HepG2 (cell line): Measurements from ENCODE around the gene CDC42SE2. TPM values are rescaled to one million over a fixed set of nuclear protein-coding genes. Genes with fewer than 3 reads are reported as not detected.

Source experiments
- ATAC-seq: fragments of 200-7000 bp; cut with Tn5 transposase; 3 replicates; pipeline ENCODE4 v1.9.1; 2020; ENCODE audit warnings: mild to moderate bottlenecking, moderate library complexity
- BruUV-seq: library from RNA; stranded (reverse); fragments of 400-500 nt; replicated peaks from 2 replicates; lab custom pipeline; 2021; lab: Mats Ljungman, UMichigan
- CTCF ChIA-PET: fragments of 300-600 bp; formaldehyde crosslinking; extraction: SDS; loops from one replicate; lab custom pipeline; 2021; ENCODE audit warnings: low total read pairs, inconsistent platforms, low intra/inter-chr PET ratio; lab: Yijun Ruan, JAX
- POLR2A ChIA-PET: fragments of 350-600 bp; sonication (Branson Sonifier 250); formaldehyde crosslinking; loops from one replicate; lab custom pipeline; 2020; ENCODE audit warnings: antibody characterized with exemption, inconsistent platforms; lab: Yijun Ruan, JAX
- DNase-seq: peaks from one replicate; pipeline ENCODE4 v3.0.0-alpha.2; 2015; ENCODE audit warnings: low spot score
- FAIRE-seq: peaks from 3 replicates; lab custom pipeline; 2011; peaks lifted over from hg19 to GRCh38; lab: Jason Lieb, UNC
- H2AFZ ChIP-seq: one replicate; pipeline ENCODE4 v1.6.1; 2011; ENCODE audit warnings: low read length, inconsistent platforms
- H3K27ac ChIP-seq: fragments of 300-600 bp; 3 replicates; pipeline ENCODE4 v1.8.0; 2011; ENCODE audit warnings: mixed run types, mild to moderate bottlenecking, mixed read lengths, low read length, inconsistent platforms; ENCODE audit not compliant: insufficient read depth; ENCODE audit errors: extremely low read length
- H3K27me3 ChIP-seq, 2 experiments: fragments of 200-600 bp in 1 of 2; 2 replicates in 1 of 2; 3 replicates in 1 of 2; pipeline versions ENCODE4 v1.6.0 to v1.8.0; 2011; ENCODE audit warnings: low read length in 2 of 2, mild to moderate bottlenecking in 2 of 2, moderate library complexity in 2 of 2, inconsistent platforms in 1 of 2; ENCODE audit not compliant: insufficient read depth in 2 of 2, control insufficient read depth in 1 of 2
- H3K36me3 ChIP-seq, 2 experiments: fragments of 200-600 bp in 1 of 2; replicated peaks in 1 of 2; 2 replicates in 1 of 2; 3 replicates in 1 of 2; pipeline versions ENCODE4 v1.5.1 to v1.8.0; 2011; ENCODE audit warnings: low read length in 2 of 2, inconsistent platforms in 1 of 2; ENCODE audit not compliant: insufficient read depth in 2 of 2, control insufficient read depth in 1 of 2
- H3K4me1 ChIP-seq: 2 replicates; pipeline ENCODE4 v1.5.1; 2012; ENCODE audit warnings: low read length, inconsistent platforms; ENCODE audit not compliant: insufficient read depth
- H3K4me2 ChIP-seq: 2 replicates; pipeline ENCODE4 v1.6.0; 2011; ENCODE audit warnings: low read depth, low read length, inconsistent platforms
- H3K4me3 ChIP-seq, 3 experiments: fragments of 200-600 bp in 1 of 3; sonication (generic), shearing (Covaris generic) in 1 of 3; replicated peaks in 1 of 3; 2 replicates each; pipeline ENCODE4 v1.5.1; 2011 to 2016; ENCODE audit warnings: low read length in 3 of 3, inconsistent platforms in 2 of 3, low read depth in 2 of 3, mild to moderate bottlenecking in 2 of 3, control low read depth in 1 of 3, mixed read lengths in 1 of 3; ENCODE audit not compliant: insufficient read depth in 1 of 3
- H3K79me2 ChIP-seq: one replicate; pipeline ENCODE4 v1.6.1; 2011; ENCODE audit warnings: low read length, inconsistent platforms; ENCODE audit not compliant: insufficient read depth
- H3K9ac ChIP-seq: 2 replicates; pipeline ENCODE4 v1.6.0; 2011; ENCODE audit warnings: mild to moderate bottlenecking, low read depth, low read length, inconsistent platforms; ENCODE audit not compliant: insufficient read depth
- H3K9me3 ChIP-seq: 2 replicates; pipeline ENCODE4 v1.5.1; 2012; ENCODE audit warnings: mild to moderate bottlenecking, low read length
- H4K20me1 ChIP-seq: 2 replicates; pipeline ENCODE4 v1.6.0; 2011; ENCODE audit warnings: inconsistent platforms, mild to moderate bottlenecking, low read length, moderate library complexity; ENCODE audit not compliant: insufficient read depth
- BHLHE40 ChIP-seq: IDR thresholded peaks from 2 replicates; pipeline ENCODE4 v1.6.1; 2011; ENCODE audit warnings: low read length, improper control_type of control experiment
- FIP1L1 ChIP-seq: fragments of 200-400 bp; formaldehyde crosslinking; IDR thresholded peaks from 2 replicates; pipeline ENCODE4 v1.6.1; 2018; ENCODE audit warnings: low read depth, mild to moderate bottlenecking, low read length, moderate library complexity, borderline replicate concordance; ENCODE audit not compliant: insufficient read depth
- PBX2 ChIP-seq: IDR thresholded peaks from 2 replicates; pipeline ENCODE4 v1.6.1; 2016; ENCODE audit warnings: control low read depth
- PCBP2 ChIP-seq: fragments of 200-400 bp; formaldehyde crosslinking; optimal IDR thresholded peaks from 2 replicates; pipeline ENCODE3; 2018; ENCODE audit warnings: low read length, low read depth; ENCODE audit not compliant: poor library complexity, severe bottlenecking
- ZNF644 ChIP-seq: IDR thresholded peaks from 2 replicates; pipeline ENCODE4 v1.6.1; 2016; ENCODE audit warnings: low read depth
- ZNF747 ChIP-seq: sonication (generic); formaldehyde crosslinking; IDR thresholded peaks from 2 replicates; pipeline ENCODE4 v1.8.1; 2023; ENCODE audit warnings: missing genetic modification reagents, mild to moderate bottlenecking, borderline replicate concordance
- WGBS: methylation state at CpG from one replicate; pipeline ENCODE4 v1.1.6; 2017; ENCODE audit warnings: low lambda C conversion rate; 5-methylcytosine and 5-hydroxymethylcytosine counted together
- in situ Hi-C: cut with HindIII; loops from 2 replicates; pipeline ENCODE4 v1.10.0; 2017; ENCODE audit warnings: low pct_unique_long_range_greater_than_20kb; ENCODE audit not compliant: extremely low pct_ligation_motif_present
- intact Hi-C: fragments of 100-400 bp; cut with micrococcal nuclease; formaldehyde crosslinking; loops from one replicate; pipeline ENCODE4 v1.10.0; 2022; ENCODE audit not compliant: unreplicated experiment
- polyA plus RNA-seq, 8 experiments: library from polyadenylated mRNA; depleted of rRNA in 3 of 8; stranded (reverse) in 7 of 8; unstranded in 1 of 8; fragments of >200 nt; fragmentation: Illumina TruSeq in 4 of 8; extraction: Trizol in 4 of 8; gene quantifications; 2 replicates each; pipeline versions ENCODE4 v1.2.1 to v1.2.3, GENCODE V29; 2011 to 2016; ENCODE audit warnings: low read depth in 4 of 8, missing spikeins in 1 of 8, mixed read lengths in 1 of 8; ENCODE audit not compliant: insufficient read depth in 1 of 8
- total RNA-seq, 5 experiments: library from RNA; depleted of rRNA; stranded (reverse); fragments of >200 nt; fragmentation: Illumina TruSeq; extraction: Trizol; gene quantifications; 2 replicates each; pipeline ENCODE4 v1.2.3, GENCODE V29; 2016; ENCODE audit warnings: low read depth in 1 of 5
- TF ChIP-seq, protein P1 (sequence below): sonication (generic); formaldehyde crosslinking; conservative IDR thresholded peaks from 2 replicates; pipeline ENCODE4 v1.4.0; 2020; ENCODE audit warnings: missing genetic modification reagents
- TF ChIP-seq, protein P2 (sequence below): sonication (generic); formaldehyde crosslinking; IDR thresholded peaks from 2 replicates; pipeline ENCODE4 v1.8.1; 2023; ENCODE audit warnings: mild to moderate bottlenecking, moderate library complexity, missing genetic modification reagents
- TF ChIP-seq, protein P3 (sequence below): sonication (generic); formaldehyde crosslinking; IDR thresholded peaks from 2 replicates; pipeline ENCODE4 v1.4.0; 2020; ENCODE audit warnings: missing genetic modification reagents, mild to moderate bottlenecking, borderline replicate concordance
- TF ChIP-seq, protein P4 (sequence below): IDR thresholded peaks from 2 replicates; pipeline ENCODE4 v1.6.1; 2016; ENCODE audit warnings: mild to moderate bottlenecking, missing biosample characterization, missing genetic modification reagents
- TF ChIP-seq, protein P5 (sequence below): fragments of 450-650 bp; IDR thresholded peaks from 2 replicates; pipeline ENCODE4 v1.6.1; 2017
- TF ChIP-seq, protein P6 (sequence below): IDR thresholded peaks from 2 replicates; pipeline ENCODE4 v1.6.1; 2016; ENCODE audit warnings: missing compliant biosample characterization, missing genetic modification reagents, borderline replicate concordance

The CDC42SE2 gene
- total and polyA plus RNA-seq, 2 of the 13 experiments (the other 11 are each of a cell fraction or from before 2014, with no cell fraction given): 19.6 to 25.0 TPM

- TF ChIP-seq, protein P1, sequence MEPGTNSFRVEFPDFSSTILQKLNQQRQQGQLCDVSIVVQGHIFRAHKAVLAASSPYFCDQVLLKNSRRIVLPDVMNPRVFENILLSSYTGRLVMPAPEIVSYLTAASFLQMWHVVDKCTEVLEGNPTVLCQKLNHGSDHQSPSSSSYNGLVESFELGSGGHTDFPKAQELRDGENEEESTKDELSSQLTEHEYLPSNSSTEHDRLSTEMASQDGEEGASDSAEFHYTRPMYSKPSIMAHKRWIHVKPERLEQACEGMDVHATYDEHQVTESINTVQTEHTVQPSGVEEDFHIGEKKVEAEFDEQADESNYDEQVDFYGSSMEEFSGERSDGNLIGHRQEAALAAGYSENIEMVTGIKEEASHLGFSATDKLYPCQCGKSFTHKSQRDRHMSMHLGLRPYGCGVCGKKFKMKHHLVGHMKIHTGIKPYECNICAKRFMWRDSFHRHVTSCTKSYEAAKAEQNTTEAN (CRISPR knock-in tag): no peak
- no peak for TF ChIP-seq ZNF747 (CRISPR knock-in tag)
Observed at GRCh38 chr5:131226899-131227298, 37.0 kb upstream of the CDC42SE2 start (continued).

GRCh38 chr5:131228646-131229045 lies 35.2 kb upstream of the CDC42SE2 start:
- no peak for DNase-seq
- Histone ChIP-seq H4K20me1 (no peaks in the 10 kb centered on the region), H2AFZ (no peak overlapping the region), H3K36me3 (no peaks in the 10 kb centered on the region), H3K4me2 (no peak overlapping the region), H3K4me1 (no peaks in the 10 kb centered on the region), H3K9ac (no peak overlapping the region), H3K9me3 (no peaks in the 10 kb centered on the region), H3K27me3 (peaks cover 0 to 2% of the 10 kb centered on the region in 2 experiments; a peak in 1 of 5 replicates), H3K27ac (no peak overlapping the region), H3K79me2 (no peaks in the 10 kb centered on the region), H3K4me3 (no peak overlapping the region)
- ATAC-seq: no peak
- BruUV-seq: no TSS peak
- POLR2A ChIA-PET: no interaction called here
- in situ Hi-C loops (no loop called here), intact Hi-C loops (no loop called here)
- CTCF ChIA-PET: no interaction called here
- 44% methylated on average over 1 of the region's 1 CpG for WGBS
- FAIRE-seq: no peak
- TF ChIP-seq BHLHE40 (no peak), FIP1L1 (no peak), ZNF644 (no peak), PBX2 (CRISPR knock-in tag) (no peak), PCBP2 (no peak)
- TF ChIP-seq, protein P2, sequence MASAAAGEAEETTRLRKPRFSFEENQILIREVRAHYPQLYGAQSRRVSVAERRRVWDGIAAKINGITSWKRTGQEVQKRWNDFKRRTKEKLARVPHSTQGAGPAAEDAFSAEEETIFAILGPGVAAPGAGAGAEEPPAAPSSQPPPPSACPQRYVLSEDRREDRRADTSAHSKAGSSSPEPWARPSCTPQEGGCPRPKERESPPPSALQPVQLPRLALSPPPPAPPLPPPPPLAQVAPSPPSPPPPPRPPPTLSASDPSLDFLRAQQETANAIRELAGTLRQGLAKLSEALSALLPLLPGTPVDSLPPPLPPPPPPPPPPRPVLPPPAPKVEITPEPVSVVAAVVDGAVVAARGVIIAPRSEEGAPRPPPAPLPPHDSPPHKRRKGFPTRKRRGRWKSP (CRISPR knock-in tag): no peak
- TF ChIP-seq, protein P3, sequence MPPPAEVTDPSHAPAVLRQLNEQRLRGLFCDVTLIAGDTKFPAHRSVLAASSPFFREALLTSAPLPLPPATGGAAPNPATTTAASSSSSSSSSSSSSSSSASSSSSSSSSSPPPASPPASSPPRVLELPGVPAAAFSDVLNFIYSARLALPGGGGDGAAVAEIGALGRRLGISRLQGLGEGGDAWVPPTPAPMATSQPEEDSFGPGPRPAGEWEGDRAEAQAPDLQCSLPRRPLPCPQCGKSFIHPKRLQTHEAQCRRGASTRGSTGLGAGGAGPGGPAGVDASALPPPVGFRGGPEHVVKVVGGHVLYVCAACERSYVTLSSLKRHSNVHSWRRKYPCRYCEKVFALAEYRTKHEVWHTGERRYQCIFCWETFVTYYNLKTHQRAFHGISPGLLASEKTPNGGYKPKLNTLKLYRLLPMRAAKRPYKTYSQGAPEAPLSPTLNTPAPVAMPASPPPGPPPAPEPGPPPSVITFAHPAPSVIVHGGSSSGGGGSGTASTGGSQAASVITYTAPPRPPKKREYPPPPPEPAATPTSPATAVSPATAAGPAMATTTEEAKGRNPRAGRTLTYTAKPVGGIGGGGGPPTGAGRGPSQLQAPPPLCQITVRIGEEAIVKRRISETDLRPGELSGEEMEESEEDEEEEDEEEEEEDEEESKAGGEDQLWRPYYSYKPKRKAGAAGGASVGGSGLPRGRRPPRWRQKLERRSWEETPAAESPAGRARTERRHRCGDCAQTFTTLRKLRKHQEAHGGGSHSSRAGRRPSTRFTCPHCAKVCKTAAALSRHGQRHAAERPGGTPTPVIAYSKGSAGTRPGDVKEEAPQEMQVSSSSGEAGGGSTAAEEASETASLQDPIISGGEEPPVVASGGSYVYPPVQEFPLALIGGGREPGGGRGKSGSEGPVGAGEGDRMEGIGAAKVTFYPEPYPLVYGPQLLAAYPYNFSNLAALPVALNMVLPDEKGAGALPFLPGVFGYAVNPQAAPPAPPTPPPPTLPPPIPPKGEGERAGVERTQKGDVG (CRISPR knock-in tag): no peak
- TF ChIP-seq, protein P4, sequence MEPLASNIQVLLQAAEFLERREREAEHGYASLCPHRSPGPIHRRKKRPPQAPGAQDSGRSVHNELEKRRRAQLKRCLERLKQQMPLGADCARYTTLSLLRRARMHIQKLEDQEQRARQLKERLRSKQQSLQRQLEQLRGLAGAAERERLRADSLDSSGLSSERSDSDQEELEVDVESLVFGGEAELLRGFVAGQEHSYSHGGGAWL: no peak
- TF ChIP-seq, protein P5, sequence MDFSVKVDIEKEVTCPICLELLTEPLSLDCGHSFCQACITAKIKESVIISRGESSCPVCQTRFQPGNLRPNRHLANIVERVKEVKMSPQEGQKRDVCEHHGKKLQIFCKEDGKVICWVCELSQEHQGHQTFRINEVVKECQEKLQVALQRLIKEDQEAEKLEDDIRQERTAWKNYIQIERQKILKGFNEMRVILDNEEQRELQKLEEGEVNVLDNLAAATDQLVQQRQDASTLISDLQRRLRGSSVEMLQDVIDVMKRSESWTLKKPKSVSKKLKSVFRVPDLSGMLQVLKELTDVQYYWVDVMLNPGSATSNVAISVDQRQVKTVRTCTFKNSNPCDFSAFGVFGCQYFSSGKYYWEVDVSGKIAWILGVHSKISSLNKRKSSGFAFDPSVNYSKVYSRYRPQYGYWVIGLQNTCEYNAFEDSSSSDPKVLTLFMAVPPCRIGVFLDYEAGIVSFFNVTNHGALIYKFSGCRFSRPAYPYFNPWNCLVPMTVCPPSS: no peak
- TF ChIP-seq, protein P6, sequence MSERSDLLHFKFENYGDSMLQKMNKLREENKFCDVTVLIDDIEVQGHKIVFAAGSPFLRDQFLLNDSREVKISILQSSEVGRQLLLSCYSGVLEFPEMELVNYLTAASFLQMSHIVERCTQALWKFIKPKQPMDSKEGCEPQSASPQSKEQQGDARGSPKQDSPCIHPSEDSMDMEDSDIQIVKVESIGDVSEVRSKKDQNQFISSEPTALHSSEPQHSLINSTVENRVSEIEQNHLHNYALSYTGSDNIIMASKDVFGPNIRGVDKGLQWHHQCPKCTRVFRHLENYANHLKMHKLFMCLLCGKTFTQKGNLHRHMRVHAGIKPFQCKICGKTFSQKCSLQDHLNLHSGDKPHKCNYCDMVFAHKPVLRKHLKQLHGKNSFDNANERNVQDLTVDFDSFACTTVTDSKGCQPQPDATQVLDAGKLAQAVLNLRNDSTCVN (CRISPR knock-in tag): no peak
